ENCODE results near the gene METTL4.

METTL4 gene

GRCh38 chr18:2515908-2516625 is 55.2 kb downstream of the METTL4 start:
- DNase-seq (ENCODE audit: low read depth) = no peak

GRCh38 chr18:2515171-2515787 is 56.0 kb downstream of the METTL4 start:
- no peak for DNase-seq (ENCODE audit: low read depth)

- no peak for DNase-seq (ENCODE audit: low read depth)
Measured at GRCh38 chr18:2513616-2514015, 57.7 kb downstream of the METTL4 start.

- DNase-seq (ENCODE audit: low read depth) = no peak
Measured at GRCh38 chr18:2512059-2512458, 59.2 kb downstream of the METTL4 start.

- DNase-seq (ENCODE audit: low read depth) = no peak
Measured at GRCh38 chr18:2511451-2511850, 59.9 kb downstream of the METTL4 start.

GRCh38 chr18:2510416-2510815 is 60.9 kb downstream of the METTL4 start:
- DNase-seq (ENCODE audit: low read depth) = no peak

GRCh38 chr18:2508678-2509077 is 62.6 kb downstream of the METTL4 start:
- DNase-seq (ENCODE audit: low read depth) = no peak

- no peak for DNase-seq (ENCODE audit: low read depth)
Measured at GRCh38 chr18:2508155-2508554, 63.1 kb downstream of the METTL4 start.

GRCh38 chr18:2504642-2505041 is 66.7 kb downstream of the METTL4 start:
- no peak for DNase-seq (ENCODE audit: low read depth)

GRCh38 chr18:2502880-2503279 is 68.4 kb downstream of the METTL4 start:
- DNase-seq (ENCODE audit: low read depth) = no peak

- no peak for DNase-seq (ENCODE audit: low read depth)
Measured at GRCh38 chr18:2502394-2502793, 68.9 kb downstream of the METTL4 start.

- no peak for DNase-seq (ENCODE audit: low read depth)
Measured at GRCh38 chr18:2497797-2498196, 73.5 kb downstream of the METTL4 start.

GRCh38 chr18:2495381-2495780 is 75.9 kb downstream of the METTL4 start:
- no peak for DNase-seq (ENCODE audit: low read depth)

GRCh38 chr18:2494921-2495320 is 76.4 kb downstream of the METTL4 start:
- DNase-seq (ENCODE audit: low read depth) = no peak

Measured in activated gamma-delta T cell treated with anti-CD3 and anti-CD28 coated beads, Interleukin-2, amount 50 U/mL, for 16 hours (primary cell).